Measurements from ENCODE around the gene C1orf35.

The C1orf35 gene

DNA sequence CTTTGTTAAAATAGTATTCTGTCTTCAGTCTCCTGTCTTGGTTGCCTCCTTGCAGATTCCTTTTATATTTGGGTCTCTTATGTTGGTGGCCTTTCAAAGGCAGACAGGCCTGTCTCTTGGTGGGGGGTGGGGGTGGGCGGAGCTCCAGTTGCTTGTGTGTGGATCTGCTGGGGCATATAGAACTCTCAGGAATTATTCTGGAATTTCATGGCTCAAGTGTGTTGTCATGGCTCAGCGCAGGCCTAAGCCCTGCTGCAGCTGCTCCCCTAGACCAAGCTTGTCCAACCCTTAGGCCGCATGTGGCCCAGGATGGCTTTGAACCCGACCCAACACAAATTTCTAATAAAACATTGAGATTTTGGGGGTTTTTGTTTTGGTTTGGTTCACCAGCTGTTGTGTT lies 8.0 kb downstream of the C1orf35 start:
- DNase-seq (ENCODE audit: low read depth in 2 of 2): no peak
- no peak overlapping the region for H3K4me3 ChIP-seq (replicated peaks in 1 of 2; ENCODE audit: low read depth in 2 of 2, low read length in 2 of 2)
- TF ChIP-seq, protein P1, sequence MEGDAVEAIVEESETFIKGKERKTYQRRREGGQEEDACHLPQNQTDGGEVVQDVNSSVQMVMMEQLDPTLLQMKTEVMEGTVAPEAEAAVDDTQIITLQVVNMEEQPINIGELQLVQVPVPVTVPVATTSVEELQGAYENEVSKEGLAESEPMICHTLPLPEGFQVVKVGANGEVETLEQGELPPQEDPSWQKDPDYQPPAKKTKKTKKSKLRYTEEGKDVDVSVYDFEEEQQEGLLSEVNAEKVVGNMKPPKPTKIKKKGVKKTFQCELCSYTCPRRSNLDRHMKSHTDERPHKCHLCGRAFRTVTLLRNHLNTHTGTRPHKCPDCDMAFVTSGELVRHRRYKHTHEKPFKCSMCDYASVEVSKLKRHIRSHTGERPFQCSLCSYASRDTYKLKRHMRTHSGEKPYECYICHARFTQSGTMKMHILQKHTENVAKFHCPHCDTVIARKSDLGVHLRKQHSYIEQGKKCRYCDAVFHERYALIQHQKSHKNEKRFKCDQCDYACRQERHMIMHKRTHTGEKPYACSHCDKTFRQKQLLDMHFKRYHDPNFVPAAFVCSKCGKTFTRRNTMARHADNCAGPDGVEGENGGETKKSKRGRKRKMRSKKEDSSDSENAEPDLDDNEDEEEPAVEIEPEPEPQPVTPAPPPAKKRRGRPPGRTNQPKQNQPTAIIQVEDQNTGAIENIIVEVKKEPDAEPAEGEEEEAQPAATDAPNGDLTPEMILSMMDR (IDR thresholded peaks at IDR 0.05; ENCODE audit: low read depth, low read length): no peak

DNA sequence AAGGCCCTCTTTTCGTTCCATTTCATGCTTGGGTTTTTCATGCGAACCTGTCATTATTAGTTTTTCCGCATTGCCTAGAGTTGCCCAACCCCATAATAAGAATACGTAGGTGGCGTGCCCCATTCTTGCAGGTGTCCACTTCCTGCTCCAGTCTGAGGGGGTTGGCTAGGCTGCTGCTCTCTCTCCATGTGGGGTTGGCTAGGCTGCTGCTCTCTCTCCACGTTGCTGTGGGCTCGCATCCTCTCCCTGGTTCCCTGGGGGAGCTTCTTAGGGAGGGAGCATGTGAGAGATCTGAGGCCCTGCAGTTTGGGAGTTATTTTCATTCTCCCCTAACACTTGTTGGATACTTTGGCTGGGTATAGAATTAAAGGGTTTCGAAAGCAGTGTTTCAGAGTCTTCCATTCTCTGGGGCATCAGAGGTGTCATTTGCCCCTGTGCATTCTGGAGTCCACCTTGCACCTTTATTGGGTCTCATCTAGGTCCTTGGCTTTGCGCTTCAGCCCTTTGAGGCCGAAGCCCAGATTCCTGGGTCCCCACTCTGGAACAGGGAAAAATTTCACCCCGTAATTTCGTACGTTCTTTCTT lies 8.6 kb downstream of the C1orf35 start:
- DNase-seq (ENCODE audit: low read depth in 2 of 2): no peak
- TF ChIP-seq, protein P1 (IDR thresholded peaks at IDR 0.05; ENCODE audit: low read depth, low read length): no peak
- no peak overlapping the region for H3K4me3 ChIP-seq (replicated peaks in 1 of 2; ENCODE audit: low read depth in 2 of 2, low read length in 2 of 2)

DNA sequence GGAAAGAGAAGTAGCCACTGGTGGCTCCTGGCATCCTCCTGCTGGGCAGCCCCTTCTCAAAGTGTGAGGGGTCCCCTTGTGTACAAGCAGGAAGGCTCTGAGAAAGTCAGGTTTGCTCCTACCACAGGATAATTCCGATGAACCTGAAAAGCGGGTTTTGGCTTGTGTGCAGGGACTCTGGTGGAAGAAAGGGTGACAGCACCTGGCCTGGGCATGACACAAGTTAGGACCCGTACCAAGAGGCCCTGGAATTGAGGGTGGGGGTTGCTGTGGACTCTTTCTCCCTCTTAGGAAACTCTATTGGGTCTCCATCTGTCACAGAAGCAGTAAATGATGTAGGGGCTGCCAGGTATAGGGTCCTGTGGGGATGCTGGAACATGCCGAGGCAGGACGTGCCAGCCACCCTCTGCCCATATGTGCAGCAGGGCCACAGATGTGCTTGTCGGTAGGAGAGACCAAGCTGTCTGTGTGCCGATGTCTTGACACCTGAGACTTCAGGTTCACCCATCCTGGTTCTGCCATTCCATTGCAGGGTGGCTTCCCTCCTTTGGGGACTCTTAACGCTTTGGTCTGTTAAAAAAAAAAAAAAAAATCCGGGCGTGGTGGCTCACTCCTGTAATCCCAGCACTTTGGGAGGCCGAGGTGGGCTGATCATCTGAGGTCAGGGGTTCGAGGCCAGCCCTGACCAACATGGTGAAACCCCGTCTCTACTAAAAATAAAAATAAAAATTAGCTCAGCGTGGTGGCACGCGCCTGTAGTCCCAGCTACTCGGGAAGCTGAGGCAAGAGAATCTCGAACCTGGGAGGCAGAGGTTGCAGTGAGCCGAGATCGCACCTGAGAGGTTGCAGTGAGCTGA lies 9.8 kb downstream of the C1orf35 start:
- no peak overlapping the region for H3K4me3 ChIP-seq (replicated peaks in 1 of 2; ENCODE audit: low read depth in 2 of 2, low read length in 2 of 2)
- TF ChIP-seq, protein P1 (IDR thresholded peaks at IDR 0.05; ENCODE audit: low read depth, low read length): no peak
- DNase-seq (ENCODE audit: low read depth in 2 of 2): no peak

DNA sequence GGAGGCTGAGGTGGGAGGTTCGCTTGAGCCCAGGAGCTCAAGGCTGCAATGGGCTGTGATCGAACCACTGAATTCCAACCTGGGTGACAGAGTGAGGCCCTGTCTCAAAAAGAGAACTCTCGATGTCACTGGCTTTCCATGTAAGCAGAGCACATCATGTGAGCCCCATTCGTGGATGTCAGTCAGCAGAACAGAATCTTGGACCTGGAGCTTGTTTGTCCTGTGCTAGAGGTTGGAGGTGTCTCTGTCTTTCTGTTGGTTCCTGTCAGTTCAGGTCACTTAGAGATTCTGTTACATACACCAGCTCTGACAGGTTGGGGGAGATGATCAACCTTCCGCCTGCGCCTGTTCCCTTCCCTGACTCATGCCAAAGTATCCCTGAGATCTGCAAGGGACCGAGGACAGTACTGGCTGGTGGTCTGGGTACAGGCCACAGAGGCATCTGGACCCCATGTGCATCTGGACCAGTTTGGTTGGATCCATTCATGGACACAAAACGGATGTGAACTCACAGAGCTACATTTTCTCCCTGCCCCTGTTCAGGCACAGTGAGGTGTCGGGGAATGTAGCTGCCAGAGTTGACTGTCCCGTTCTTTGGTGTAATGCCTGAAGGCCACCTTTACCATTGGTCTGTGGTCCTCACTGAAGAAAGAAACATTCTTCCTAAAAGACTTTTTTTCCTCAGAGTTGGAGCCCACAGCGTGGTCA lies 10.6 kb downstream of the C1orf35 start:
- DNase-seq (ENCODE audit: low read depth in 2 of 2): no peak
- TF ChIP-seq, protein P1 (IDR thresholded peaks at IDR 0.05; ENCODE audit: low read depth, low read length): no peak
- no peak overlapping the region for H3K4me3 ChIP-seq (replicated peaks in 1 of 2; ENCODE audit: low read depth in 2 of 2, low read length in 2 of 2)

DNA sequence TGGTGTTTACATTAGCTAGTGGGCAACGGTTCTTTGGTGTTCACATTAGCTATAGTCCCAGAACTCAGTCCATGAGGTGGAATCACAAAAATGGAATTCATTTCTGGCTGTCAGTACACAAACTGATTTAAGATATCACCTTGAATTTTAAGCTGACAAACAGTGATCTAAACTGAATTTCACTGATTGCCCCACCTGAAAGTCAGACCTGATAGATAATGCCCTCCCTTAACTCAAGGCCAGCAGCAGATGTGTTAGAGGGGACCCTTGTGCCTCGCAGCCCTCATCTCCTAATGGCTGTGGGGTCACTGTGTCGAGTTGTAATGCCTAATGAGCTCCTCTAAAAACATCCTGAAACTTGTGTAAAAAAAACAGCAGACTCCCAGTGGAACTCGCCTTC lies 12.0 kb downstream of the C1orf35 start:
- TF ChIP-seq, protein P1 (IDR thresholded peaks at IDR 0.05; ENCODE audit: low read depth, low read length): no peak
- H3K4me3 ChIP-seq (replicated peaks in 1 of 2; ENCODE audit: low read depth in 2 of 2, low read length in 2 of 2): no peak overlapping the region
- DNase-seq (ENCODE audit: low read depth in 2 of 2): no peak

DNA sequence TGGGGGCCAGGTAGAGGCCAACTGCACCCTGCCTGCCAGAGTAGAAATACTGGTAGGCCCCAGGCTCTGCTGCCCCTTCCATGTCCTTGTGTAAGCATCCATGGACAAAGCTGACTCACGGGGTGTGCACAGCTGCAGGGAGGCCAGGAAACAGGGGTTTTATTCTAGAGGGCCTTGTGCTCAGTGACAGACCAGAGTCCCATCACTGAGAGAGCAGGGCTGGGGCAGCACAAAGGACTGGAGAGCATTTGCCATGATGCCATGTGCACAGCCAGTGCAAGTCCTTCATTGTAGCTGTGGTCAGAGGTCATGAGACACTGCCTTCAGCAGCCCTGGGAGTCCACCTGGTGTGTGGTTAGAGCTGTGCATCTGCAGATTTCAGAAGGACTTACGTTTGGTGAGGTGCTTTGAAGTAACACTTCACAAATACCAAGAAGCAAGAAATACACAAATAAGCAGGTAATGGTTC lies 12.5 kb downstream of the C1orf35 start:
- peak; percentile 16 to 62 for DNase-seq (ENCODE audit: low read depth in 2 of 2)
- H3K4me3 ChIP-seq (replicated peaks in 1 of 2; ENCODE audit: low read depth in 2 of 2, low read length in 2 of 2): no peak overlapping the region
- TF ChIP-seq, protein P1 (IDR thresholded peaks at IDR 0.05; ENCODE audit: low read depth, low read length): no peak
